GM18520 (cell line): ENCODE data around the gene SAPCD1.
"Not testable (repeated sequence)": the region's sequence is repeated elsewhere in the genome, so short reads cannot be mapped to it uniquely, and the experiment has no call there.

Experiments
- ATAC-seq: cut with Tn5 transposase; IDR thresholded peaks from one replicate; pipeline ENCODE4 v1.9.1; 2021; ENCODE audit not compliant: unreplicated experiment

The SAPCD1 gene

GRCh38 chr6:31776485-31776988 is 14.1 kb downstream of the SAPCD1 start:
- no peak for ATAC-seq

DNA sequence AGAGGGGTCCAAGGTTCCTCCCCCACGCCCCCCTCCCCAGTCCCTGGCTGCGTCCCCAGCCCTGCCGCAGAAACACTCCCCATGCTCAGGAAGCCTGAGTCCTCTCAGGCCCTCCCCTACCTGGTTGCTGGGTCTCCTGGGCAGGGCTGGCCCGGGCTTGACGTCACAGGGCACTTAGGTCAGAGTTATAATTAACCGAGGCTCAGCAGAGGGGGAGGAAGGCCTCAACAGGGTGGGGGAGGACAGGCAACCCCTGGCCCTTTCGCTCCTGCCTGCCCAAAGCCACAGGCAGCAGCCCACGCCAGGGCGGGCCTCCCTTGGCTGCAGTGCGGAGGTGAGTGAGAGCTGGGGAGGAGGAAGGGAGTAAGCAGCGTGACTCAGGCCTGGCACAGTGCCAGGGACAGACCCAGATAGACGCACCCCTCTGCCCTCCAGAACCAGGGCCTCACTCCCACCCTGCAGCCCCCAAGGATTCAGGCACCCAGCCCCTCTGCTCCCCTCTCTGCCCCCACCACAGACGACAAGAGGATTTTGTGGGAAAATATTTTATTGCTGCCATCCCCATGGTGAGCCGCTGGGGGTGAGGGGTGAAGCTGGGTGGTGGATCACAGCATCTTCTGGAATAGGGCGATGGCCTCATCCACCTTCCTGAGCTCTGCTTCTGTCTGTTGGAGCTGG is 14.7 kb downstream of the SAPCD1 start, which contains the start of gene VWA7:
Gene VWA7 (minus strand): TSS at position 340 of the 678 bp plus-strand sequence. CDS start 549 bp downstream, outside the sequence.
- ATAC-seq = no peak

GRCh38 chr6:31777667-31778050 is 15.2 kb downstream of the SAPCD1 start:
- ATAC-seq = no peak

DNA sequence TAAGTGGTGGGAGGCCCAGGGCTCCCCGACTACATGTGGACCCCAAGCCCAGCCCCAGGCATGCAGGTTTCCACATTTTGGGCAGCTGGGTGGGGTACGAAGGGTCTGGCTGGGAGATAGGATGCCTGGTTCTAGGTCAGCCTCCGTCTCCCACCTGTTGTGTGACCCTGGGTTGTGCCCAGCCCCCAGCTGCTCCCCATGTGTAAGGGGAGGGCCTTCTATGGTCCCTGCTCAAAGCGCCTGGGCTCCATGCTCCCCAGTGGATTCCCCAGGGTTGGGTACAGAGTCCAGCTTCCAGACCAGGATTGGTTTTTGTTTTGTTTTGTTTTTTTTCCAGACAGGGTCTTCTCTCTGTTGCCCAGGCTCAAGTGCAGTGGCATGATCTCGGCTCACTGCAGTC is 15.7 kb downstream of the SAPCD1 start:
- no peak for ATAC-seq

DNA sequence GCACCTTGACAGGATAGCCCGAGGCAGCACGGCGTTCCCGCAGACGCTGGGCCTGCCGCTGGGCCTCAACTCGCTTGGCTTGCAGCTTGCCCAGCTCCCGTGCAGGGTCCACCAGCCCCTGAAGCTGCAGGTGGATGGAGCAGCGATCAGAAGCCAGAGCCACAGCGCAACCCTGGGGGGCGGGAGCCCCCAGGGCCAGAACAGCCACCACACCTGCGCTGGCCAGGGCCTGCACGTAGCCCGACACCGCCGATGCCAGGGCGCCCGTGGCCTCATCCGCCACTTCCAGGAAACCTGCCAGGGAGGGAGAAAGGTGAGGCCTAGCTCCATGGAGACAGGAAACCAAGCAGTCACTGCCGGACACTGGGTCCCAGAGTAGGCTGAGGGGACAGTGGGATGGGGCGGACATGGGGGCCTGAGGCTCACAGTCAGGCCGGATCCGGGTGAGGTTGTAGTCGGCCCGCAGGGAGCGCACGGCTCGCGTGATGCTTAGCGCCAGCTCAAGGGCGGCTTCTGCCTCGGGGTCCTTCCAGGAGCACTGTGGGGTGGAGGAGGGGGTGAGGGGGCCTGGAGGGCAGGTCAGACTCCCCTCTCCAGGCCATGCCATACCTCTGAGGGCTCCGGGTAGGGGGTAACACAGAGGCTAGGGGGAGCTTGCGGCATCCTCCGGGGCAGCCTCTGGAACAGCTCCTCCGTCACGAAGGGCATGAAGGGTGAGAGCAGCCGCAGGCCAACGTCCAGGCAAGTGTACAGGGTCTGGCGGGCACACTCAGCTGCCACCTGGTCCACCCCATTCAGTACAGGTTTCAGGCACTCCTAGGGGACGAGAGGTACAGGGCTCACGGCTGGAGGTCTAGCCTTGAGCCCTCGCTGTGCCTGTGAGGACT is 16.8 kb downstream of the SAPCD1 start:
- no peak for ATAC-seq

- ATAC-seq = no peak
Observed at GRCh38 chr6:31779908-31780307, 17.5 kb downstream of the SAPCD1 start.

GRCh38 chr6:31780507-31781243 is 18.2 kb downstream of the SAPCD1 start:
- no peak for ATAC-seq

- no peak for ATAC-seq
Observed at GRCh38 chr6:31781244-31782125, 19.0 kb downstream of the SAPCD1 start.

DNA sequence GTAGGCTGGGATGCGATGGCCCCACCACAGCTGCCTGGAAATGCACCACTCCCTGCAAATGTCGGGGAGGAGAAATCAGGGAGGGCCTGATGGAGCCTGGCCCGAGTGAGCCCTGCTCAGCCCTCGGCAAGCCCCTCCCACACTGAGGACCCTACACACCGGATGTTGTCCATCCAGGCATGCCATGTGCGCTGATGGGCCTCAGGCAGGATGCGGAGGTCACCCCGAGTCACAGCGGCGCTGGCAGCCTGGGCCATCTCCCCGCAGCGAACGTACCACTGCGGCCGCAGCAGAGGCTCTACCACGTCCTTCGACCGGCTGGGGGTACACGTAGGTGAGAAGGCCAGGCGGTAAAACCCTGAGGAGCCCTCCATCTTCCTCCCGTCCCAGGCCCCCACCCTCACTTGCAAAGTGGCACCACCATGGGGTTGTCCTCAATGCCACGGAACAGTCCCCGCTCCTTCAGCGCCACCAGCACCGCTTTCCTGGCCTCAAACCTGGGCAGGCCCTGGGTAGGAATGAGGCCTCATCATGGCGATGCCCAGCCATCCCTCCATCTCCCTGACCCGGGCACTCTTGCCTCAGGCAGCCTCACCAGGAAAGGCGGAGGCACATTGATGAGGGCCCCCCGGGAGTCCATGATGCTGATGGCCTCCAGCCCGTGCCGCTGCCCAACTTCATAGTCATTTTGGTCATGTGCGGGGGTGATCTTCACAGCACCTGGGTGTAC is 19.8 kb downstream of the SAPCD1 start:
- ATAC-seq = no peak

DNA sequence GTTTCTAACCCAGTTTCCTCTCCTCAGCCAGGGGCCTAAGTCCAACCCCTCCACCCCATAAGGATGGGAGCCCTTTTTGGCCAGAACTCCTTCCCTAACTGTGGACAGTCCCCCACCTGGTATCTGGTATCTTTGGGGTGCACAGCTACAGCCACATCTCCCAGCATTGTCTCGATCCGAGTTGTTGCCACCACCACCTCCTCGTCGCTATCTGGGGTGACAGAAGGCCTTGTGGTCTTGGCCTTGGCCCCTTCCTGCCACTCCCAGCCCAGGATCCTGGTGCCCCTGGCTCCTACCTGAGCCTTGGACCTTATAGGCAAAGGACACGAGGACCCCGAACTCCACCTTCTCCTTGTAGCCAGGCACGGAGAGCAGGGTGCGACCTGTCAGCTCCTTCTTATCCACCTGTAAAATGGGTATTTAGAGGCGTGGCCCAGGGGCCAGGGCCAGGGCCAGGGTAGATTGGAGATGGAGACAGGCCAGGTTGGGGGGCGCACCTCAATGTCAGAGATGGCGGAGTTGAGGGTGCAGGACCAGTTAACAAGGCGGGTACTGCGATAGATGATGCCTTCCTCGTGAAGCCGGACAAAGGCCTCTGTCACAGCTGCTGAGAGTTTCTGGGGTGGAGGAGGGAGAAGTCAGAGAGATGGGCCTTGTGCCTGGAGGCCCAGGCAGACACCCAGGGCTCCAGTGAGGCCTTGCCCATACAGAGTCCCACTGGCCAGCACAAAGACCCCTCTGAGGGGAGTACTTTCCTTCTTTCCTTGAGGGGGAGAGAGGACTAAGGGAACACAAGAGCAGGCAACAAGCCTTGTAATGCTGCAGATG is 21.9 kb downstream of the SAPCD1 start:
- ATAC-seq = no peak

GRCh38 chr6:31785475-31785874 is 23.0 kb downstream of the SAPCD1 start:
- ATAC-seq = no peak

DNA sequence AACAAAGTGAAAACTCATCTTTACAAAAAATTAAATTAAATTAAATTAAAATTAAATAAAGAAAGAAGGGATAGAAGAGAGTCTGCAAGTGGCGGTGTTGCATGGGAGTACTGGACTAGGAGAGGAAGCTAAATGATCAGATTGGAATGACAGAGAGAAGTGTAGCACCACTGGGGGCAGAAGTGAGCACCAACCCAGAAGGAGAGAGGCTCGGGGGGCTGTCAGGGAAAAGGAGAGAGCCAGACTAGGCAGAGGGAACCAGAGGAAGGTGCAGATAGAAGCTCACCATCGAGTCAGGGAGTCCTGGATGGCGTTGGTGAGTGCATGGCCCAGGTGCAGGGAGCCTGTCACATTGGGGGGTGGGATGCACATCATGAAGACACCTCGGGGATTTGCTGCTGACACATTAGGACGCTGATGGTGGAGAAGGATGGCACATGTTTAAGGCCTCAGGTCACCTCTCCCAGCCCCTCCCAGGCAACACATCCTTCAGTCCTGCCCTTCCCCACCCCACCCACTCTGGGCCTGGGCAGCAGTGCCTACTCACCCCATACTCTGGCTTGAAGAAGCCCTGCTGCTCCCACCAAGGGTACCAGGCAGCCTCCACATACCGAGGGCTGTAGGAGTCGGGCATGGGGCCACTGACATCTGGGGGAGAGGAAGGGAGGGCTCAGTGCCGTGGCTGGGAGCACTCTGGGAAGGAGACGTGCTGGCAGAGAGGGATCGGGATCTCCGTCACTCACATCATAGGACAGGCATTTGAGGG is 29.1 kb downstream of the SAPCD1 start:
- no peak for ATAC-seq

DNA sequence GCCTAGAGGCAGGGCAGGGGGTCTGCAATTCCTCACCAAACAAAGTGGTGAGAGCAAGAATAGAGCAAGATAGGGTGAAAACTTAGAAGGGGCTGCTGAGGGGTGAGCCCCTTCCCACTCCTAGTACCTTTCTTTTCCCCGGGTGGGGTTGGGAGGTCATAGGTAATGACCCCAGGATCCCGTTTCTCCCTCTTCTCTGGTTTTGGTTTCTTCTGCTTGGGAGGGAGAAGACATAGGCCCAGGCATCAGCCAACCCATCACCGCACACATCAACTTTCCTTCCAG is 29.6 kb downstream of the SAPCD1 start:
- no peak for ATAC-seq

DNA sequence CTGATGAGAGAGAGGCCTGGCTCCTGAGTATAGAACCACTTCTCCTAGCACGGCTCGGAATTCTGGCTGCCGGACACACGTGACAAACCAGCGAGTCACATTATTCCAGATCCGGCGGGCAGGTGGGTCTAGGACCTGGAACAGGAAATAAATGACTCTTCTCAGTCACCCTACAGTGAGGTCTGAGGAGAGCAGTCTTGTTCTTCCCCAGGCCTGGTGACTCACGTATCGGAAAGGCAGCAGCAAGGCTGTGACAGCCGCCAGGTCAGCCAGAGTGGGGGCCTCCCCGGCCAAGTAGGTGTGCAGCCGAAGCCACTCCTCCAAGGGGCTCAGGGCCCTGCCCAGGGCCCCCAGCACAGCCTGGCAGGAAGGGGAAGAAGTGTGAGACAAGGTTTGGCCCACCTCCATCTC is 30.3 kb downstream of the SAPCD1 start:
- ATAC-seq = no peak

DNA sequence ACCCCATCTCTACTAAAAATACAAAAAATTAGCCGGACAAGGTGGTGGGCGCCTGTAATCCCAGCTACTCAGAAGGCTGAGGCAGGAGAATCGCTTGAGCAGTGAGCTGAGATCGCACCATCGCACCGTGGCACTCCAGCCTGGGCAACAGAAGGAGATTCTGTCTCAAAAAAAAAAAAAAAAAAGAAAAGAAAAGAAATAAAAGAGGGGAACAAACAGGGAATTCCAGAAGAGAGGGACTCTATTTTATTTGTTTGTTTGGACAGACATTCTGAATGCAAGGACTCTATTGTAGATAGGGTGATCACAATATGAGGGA is 31.4 kb downstream of the SAPCD1 start:
- not testable (repeated sequence) for ATAC-seq

GRCh38 chr6:31794294-31794865 is 31.9 kb downstream of the SAPCD1 start:
- no peak for ATAC-seq

DNA sequence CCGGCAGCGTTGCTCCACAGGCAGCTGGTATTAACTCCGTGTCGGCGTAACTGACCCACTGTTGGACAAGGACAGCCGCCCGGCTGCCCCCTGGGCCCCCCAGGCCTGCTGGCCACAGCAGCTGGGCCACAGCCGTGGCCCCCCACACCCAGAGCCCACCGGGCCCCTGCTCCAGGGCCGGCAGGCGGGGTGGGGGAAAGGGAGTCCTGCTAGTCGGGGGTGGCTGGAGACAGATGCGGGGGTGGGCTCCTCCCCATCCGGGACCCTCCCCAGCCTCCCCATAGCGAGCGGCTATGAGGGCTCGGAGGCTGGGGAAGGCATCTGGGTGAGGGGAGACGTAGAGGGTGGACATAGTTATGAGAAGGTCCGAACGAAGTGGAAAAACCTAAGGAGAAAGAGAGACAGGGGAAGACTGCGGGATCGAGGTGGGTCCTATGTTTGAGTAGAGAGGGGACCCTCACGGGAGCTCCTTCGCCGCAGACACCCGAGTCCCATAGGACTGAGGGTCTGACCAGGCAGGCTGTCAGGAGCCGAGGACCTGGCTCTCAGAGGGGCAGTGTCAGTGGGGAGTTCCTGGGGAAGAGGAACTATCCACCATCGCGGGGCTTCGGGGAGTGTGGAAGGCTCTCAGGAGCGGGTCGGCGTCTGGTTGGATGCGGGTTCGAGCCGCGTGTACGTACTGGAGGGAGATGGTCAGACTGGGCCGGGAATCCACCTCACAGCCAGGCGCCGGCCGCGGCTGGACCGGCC is 32.6 kb downstream of the SAPCD1 start:
- ATAC-seq = no peak
